K562 treated with DMSO at 1 percent for 12 hours (cell line): ENCODE measurements around the gene CELF6. TPM values are rescaled to one million over a fixed set of nuclear protein-coding genes. Genes with fewer than 3 reads are reported as not detected.

ENCODE experiments used
- total RNA-seq: library from RNA; unstranded; fragments of 300-600 nt; gene quantifications from 2 replicates; pipeline ENCODE4 v1.2.3, GENCODE V29; 2022; ENCODE audit not compliant: insufficient read depth

CELF6 gene
- total RNA-seq, result 0.75 TPM in 1 of 2 replicates, not detected in the other

GRCh38 chr15:72319985-72320671, at the start of gene CELF6:
TSS of gene CELF6 (minus strand) at chr15:72320157. CDS start at chr15:72319874, 283 bp downstream.

GRCh38 chr15:72272213-72272996, 47.6 kb downstream of the CELF6 start, which contains the start of gene PARP6:
TSS of gene PARP6 (minus strand) at chr15:72272554. CDS start at chr15:72267477, 5,077 bp downstream.

Other genes with a start within 250 kb of the CELF6 start
- 1.6 and 7.7 TPM in 2 replicates for gene MYO9A, start 202.0 kb downstream of the CELF6 start, total RNA-seq
- gene SENP8, start 201.8 kb downstream of the CELF6 start, total RNA-seq, result 0.44 and 0.68 TPM in 2 replicates
- not detected in 2 replicates for gene GRAMD2A, start 122.4 kb downstream of the CELF6 start, total RNA-seq
- 866 and 1,032 TPM in 2 replicates for gene PKM, start 89.0 kb downstream of the CELF6 start, total RNA-seq
- gene PARP6, start 47.6 kb downstream of the CELF6 start, total RNA-seq, result 17.2 and 35.0 TPM in 2 replicates
- 88.7 and 124 TPM in 2 replicates for gene HEXA, start 55.9 kb upstream of the CELF6 start, total RNA-seq
- not detected in 2 replicates for gene TMEM202, start 78.1 kb upstream of the CELF6 start, total RNA-seq
- 6.9 and 32.3 TPM in 2 replicates for gene ARIH1, start 154.2 kb upstream of the CELF6 start, total RNA-seq